ENCODE data around the gene CHRDL2. TPM values are rescaled to one million over a fixed set of nuclear protein-coding genes. Genes with fewer than 3 reads are reported as not detected.

The CHRDL2 gene
- total RNA-seq, 1 donor from 2014 or later = not detected

- TF ChIP-seq CTCF (conservative IDR thresholded peaks at IDR 0.05; ENCODE audit: low read depth, low read length) = no peak
Observed at GRCh38 chr11:74696500-74696899, 34.7 kb downstream of the CHRDL2 start.

GRCh38 chr11:74695705-74696280 lies 35.4 kb downstream of the CHRDL2 start:
- no peak overlapping the region for H3K4me3 ChIP-seq (ENCODE audit: low read depth, low read length)
- DNase-seq (ENCODE audit: low read depth) = no peak
- TF ChIP-seq CTCF (conservative IDR thresholded peaks at IDR 0.05; ENCODE audit: low read depth, low read length) = no peak

More at GRCh38 chr11:74696500-74696899, 34.7 kb downstream of the CHRDL2 start:
- no peak overlapping the region for H3K4me3 ChIP-seq (ENCODE audit: low read depth, low read length)
- no peak for DNase-seq (ENCODE audit: low read depth)

- DNase-seq (ENCODE audit: low read depth) = no peak
- peak; percentile 21 for TF ChIP-seq CTCF (conservative IDR thresholded peaks at IDR 0.05; ENCODE audit: low read depth, low read length)
- no peak overlapping the region for H3K4me3 ChIP-seq (ENCODE audit: low read depth, low read length)
Observed at GRCh38 chr11:74694136-74694930, 36.9 kb downstream of the CHRDL2 start.

GRCh38 chr11:74693531-74693930 lies 37.7 kb downstream of the CHRDL2 start:
- no peak overlapping the region for H3K4me3 ChIP-seq (ENCODE audit: low read depth, low read length)
- no peak for DNase-seq (ENCODE audit: low read depth)
- TF ChIP-seq CTCF (conservative IDR thresholded peaks at IDR 0.05; ENCODE audit: low read depth, low read length) = no peak

- no peak overlapping the region for H3K4me3 ChIP-seq (ENCODE audit: low read depth, low read length)
- no peak for TF ChIP-seq CTCF (conservative IDR thresholded peaks at IDR 0.05; ENCODE audit: low read depth, low read length)
- no peak for DNase-seq (ENCODE audit: low read depth)
Observed at GRCh38 chr11:74691755-74692154, 39.5 kb downstream of the CHRDL2 start.

GRCh38 chr11:74689666-74690065 lies 41.6 kb downstream of the CHRDL2 start:
- TF ChIP-seq CTCF (conservative IDR thresholded peaks at IDR 0.05; ENCODE audit: low read depth, low read length) = no peak

More at GRCh38 chr11:74689666-74690065, 41.6 kb downstream of the CHRDL2 start:
- DNase-seq (ENCODE audit: low read depth) = no peak
- no peak overlapping the region for H3K4me3 ChIP-seq (ENCODE audit: low read depth, low read length)

Measured in epithelial cell of proximal tubule (primary cell).